GM21723 (cell line): Measurements from ENCODE around the gene PTGER4.
"Not testable (repeated sequence)": the region's sequence is repeated elsewhere in the genome, so short reads cannot be mapped to it uniquely, and the experiment has no call there.

ENCODE experiments used
- ATAC-seq: cut with Tn5 transposase; IDR thresholded peaks from one replicate; pipeline ENCODE4 v1.9.1; 2021; ENCODE audit warnings: mild to moderate bottlenecking, moderate library complexity; ENCODE audit not compliant: unreplicated experiment

The PTGER4 gene

DNA sequence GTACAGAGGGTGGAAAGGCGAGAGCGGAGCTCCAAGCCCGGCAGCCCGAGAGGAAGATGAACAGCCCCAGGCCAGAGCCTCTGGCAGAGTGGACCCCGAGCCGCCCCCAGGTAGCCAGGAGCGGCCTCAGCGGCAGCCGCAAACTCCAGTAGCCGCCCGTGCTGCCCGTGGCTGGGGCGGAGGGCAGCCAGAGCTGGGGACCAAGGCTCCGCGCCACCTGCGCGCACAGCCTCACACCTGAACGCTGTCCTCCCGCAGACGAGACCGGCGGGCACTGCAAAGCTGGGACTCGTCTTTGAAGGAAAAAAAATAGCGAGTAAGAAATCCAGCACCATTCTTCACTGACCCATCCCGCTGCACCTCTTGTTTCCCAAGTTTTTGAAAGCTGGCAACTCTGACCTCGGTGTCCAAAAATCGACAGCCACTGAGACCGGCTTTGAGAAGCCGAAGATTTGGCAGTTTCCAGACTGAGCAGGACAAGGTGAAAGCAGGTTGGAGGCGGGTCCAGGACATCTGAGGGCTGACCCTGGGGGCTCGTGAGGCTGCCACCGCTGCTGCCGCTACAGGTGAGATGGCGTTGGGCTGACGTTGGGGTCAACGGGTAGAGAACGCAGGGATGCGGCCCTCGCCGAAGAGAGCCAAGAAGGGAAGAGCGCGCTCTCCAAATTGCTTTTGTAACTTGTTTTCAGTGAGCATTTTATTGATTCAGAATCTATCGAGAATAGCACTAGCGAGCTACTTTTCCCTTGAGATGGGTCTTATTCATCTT lies at the start of gene PTGER4:
TSS of gene PTGER4 (plus strand) at position 3 of the 769 bp plus-strand sequence. CDS start 1,079 bp downstream, outside the sequence.
- ATAC-seq = peak; percentile 40

DNA sequence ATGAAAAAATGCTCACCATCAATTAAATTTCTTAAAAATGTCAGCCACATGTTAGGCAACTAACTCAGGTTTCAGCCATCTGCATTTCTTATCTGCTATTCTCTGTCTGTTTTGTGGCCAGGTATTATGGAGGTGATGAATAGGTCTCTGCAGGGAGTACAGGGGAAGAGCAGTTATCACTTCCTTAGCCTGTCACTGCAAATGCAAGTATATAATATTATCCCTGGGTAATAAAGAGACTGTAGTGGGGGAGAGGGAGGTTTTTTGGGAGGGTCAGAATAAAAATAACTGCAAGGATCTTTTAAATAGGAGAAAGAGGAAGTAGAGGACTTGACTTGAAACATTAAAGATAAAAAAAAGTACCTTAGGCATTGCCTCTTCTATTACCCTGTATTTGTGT lies 49.6 kb upstream of the PTGER4 start:
- ATAC-seq = no peak

DNA sequence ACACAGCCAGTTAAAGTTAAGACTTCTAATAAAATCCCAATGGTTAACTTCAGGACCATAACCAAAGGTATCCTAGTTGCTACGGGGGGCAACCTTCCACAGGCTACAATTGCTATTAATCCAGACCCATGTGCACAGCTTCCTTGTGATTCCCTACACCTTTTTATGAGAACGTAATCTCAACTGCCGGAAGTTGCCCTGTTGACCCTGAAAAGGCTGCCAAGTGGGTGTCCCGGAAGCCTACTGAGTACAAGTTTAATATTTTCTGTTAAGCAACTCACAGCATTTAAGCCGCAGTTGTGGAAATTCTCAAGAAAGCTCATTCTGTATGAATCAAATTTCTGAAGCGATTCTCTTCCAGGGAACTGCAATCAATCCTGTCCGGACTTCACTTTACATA lies 48.5 kb upstream of the PTGER4 start:
- no peak for ATAC-seq

DNA sequence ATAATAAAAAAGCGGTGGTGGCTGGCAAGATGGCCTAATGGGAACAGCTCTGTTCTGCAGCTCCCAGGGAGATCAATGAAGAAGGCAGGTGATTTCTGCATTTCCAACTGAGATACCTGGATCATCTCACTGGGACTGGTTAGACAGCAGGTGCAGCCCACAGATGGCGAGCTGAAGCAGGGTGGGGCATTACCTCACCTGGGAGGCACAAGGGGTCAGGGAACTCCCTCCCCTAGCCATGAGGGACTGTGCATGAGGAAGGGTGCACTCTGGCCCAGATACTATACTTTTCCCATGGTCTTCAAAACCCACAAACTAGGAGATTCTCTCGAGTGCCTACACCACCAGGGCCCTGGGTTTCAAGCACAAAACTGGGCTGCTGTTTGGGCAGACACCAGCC lies 45.6 kb upstream of the PTGER4 start:
- no peak for ATAC-seq

DNA sequence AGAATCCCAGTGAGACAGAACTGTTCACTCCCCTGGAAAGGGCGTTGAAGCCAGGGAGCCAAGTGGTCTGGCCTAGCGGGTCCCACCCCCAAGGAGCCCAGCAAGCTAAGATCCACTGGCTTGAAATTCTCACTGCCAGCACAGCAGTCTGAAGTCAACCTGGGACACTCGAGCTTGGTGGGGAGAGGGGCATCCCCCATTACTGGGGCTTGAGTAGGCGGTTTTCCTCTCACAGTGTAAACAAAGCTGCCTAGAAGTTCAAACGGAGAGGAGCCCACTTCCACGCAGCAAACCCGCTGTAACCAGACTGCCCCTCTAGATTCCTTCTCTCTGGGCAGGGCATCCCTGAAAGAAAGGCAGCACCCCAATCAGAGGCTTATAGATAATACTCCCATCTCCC lies 45.1 kb upstream of the PTGER4 start:
- ATAC-seq = no peak

DNA sequence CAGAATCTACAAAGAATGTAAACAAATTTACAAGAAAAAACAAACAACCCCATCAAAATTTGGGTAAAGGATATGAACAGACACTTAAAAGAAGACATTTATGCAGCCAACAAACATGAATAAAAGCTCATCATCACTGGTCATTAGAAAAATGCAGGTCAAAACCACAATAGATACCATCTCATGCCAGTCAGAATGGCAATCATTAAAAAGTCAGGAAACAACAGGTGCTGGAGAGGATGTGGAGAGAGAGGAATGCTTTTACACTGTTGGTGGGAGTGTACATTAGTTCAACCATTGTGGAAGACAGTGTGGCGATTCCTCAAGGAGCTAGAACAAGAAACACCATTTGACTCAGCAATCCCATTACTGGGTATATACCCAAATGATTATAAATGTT lies 40.2 kb upstream of the PTGER4 start:
- not testable (repeated sequence) for ATAC-seq

DNA sequence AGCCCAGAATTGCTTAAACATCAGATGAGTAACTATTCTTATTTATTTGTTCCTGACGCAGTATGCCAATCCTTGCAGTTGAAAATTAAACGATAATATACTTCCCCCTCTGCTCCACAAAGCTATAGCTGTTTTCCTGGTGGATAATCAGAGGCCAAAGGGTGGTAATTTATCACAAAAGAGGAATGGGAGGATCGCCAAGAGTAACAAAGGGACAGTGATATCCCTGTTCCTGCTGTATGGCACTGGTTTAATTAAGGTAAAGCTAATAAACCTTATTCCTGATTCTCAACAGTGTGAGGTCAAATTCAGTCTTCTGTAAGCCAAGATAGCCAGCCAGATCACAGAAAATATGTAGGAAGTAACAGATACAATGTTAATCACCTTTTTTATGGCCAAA lies 33.4 kb upstream of the PTGER4 start:
- ATAC-seq = no peak

DNA sequence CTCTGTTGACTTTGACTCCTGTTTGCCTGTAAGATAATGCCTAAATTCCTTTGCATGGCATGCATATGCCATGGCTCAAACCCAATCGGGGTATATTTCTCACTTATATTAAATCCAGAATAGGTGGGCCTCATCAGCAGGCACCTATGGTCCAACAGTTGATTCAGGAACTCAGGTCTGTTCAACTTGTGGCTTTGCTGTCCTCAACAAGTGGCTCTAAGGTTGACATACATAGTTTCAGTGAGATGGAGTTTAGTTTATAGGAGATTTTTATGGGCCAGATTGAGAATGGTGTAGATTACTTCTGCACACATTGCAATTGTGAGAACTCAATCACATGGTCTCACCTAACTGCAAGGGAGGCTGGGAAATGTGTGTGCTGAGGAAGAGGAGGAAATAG lies 31.6 kb upstream of the PTGER4 start:
- ATAC-seq = no peak

DNA sequence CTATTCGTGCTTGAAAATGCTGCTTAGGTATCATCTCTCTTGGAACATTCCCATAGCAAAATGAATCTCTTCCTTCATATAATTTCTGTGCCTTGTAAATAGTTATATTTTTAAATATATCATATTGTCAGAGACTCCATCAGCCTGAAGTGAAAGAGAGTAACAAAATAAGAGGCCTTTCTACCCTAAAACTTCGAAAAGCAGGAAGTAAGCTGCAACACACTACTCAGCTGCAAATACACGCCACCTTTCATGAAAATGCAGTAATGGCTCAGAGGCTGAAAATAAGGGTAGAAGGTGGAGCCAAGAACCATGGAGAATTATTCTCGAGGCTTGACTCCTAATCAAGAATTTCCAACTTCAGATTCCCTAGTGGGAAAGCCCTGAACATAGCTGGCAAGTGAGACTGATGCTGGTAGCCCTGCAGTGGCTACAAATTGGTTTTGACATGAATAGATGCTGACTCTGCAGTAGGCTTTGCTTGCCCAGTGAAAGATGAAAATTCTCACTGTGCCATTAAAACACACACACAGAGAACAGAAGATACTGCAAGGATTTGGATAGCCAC lies 30.2 kb upstream of the PTGER4 start:
- no peak for ATAC-seq

DNA sequence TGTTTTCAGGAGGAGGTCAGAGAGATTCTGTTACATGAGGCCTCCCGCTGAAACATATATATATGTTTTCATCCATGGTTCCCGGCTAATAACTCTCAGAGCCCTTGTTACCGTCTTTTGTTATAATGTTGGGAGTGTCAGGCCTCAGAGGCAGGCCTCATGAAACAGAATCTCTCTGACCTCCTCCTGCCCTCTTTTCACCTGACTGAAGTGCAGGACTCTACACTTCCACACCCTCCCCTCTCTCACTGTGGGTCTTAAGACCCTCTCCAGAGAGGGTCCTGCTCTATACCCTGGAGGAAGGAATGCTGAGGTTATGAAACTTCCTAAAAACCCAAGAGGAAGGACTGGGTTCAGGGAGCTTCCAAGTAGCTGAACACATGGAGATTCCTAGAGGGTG lies 28.5 kb upstream of the PTGER4 start:
- ATAC-seq = no peak

DNA sequence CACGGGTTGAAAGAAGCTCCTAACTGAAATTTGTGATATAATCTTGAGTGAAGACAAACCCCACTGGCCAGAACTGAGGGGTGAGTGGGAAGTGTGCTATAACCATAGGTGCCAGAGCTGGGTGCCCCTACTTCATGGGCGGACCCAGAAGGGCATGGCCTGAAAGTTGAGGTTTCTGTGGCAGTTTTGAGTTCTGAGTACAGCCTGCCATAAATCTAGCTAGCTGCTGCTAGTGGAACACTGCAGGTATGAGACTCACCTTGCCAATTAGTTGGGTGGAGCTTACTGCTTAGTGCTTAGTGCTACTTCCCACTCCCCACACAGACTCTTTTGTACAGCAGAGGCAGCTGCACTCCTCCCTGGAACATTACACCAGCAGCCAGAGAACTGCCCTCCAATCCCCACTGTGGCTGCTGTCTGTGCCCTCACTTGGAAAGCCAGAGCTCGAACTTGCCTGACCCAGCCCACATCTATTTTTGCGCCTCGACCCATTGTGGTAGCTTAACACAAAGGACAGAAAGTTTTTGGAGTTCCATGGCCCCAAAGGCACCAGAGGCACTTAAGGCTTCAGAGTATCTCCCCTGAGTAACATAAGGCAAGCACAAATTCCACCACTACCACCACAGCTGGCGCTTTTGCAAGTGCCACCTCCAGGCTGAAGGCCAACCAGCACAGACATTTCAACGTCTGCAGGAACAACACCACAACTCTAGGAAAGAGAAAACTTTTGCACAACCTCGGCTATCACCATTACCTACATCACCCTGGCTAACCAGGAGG lies 27.1 kb upstream of the PTGER4 start:
- ATAC-seq = no peak

DNA sequence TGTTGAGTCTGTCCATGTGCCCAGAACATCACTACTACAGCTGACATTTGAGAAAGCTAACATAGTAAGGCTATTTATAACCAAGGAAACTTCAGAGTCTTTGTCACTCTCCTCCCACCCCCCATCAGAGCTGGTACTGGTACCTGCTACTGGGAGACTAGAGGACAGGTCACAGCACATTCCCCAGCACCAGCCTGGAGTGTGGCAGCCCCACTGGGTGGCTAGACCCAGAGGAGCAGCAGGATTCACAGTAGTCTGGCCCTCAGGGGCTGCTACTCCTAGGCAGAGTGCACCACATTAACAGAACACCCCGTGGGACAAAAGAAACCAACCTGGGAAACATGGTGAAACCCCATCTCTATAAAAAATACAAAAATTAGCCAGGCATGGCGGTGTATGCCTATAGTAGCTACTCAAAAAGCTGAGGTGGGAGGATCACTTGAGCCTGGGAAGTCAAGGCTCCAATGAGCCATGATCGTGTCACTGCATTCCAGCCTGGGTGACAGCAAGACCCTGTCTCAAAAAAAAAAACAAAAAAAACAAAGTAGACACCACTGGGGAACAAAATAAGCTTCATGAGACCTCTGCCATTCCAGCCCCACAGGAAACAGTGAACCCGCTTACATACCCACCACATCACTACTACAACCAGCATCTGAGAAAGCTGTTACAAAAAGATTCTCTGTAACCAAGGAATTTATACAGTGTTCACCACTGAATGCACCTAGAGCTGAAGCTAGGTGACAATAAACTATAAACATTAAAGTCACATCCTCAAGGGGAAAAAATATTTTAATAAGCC lies 26.3 kb upstream of the PTGER4 start:
- no peak for ATAC-seq

DNA sequence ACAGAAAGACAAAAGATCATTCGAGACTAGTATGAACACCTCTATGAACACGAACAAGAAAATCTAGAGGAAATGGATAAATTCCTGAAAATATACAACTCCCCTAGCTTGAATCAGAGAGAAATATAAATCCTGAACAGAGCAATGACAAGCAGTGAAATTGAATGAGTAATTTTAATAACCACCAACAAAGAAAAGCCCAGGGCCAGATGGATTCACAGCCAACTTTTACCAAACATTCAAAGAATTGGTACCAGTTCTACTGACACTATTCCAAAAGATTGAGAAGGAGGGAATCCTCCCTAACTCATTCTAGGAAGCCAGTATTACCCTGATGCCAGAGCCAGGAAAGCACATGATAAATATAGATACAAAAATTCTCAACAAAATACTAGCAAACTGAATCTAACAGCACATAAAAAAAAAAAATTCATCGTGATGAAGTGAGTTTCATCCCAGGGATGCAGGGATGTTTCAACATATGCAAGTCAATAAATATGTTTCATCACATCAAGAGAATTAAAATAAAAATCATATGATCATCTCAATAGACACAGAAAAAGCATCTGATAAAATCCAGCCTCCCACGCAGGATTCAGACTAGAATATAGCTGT lies 25.2 kb upstream of the PTGER4 start:
- ATAC-seq = no peak

DNA sequence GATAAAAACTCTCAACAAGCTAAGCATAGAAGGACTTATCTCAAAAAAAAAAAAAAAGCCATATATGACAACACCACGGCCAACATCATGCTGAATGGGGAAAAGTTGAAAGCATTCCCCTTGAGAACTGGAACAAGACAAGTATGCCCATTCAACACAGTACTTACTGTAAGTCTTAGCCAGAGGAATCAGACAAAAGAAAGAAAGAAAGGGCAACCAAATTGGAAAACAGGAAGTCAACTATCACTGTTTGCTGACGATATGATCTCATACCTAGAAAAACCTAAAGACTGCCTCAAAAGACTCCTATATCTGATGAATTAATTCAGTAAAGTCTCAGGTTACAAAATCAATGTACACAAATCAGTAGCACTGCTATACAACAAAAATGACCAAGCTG lies 24.6 kb upstream of the PTGER4 start:
- no peak for ATAC-seq

DNA sequence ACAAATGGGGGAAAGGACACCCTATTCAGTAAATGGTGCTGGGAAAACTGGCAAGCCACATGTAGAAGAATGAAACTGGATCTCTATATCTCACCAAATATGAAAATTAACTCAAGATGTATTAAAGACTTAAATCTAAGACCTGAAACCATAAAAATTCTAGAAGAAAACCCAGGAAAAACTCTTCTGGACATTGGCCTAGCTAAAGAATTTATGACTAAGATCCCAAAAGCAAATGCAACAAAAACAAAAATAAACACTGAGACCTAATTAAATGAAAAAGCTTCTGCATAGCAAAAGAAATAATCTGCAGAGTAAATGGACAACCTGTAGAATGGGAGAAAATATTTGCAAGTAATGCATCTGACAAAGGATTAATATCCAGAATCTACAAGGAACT lies 23.6 kb upstream of the PTGER4 start:
- not testable (repeated sequence) for ATAC-seq

DNA sequence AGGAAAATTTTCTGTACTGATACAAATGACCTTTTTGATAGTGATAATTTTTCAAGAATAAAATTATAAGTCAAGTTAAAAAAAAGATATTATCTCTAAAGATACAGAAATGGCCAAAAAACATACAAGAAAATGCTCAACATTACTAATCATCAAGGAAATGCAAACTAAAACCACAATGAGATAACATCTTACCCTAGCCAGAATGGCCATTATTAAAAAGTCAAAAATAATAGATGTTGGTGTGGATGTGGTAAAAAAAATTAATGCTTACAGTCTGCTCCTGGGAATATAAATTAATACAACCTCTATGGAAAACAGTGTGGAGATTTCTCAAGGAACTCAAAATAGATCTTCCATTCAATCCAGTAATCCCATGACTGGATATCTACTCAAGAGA lies 22.9 kb upstream of the PTGER4 start:
- no peak for ATAC-seq

DNA sequence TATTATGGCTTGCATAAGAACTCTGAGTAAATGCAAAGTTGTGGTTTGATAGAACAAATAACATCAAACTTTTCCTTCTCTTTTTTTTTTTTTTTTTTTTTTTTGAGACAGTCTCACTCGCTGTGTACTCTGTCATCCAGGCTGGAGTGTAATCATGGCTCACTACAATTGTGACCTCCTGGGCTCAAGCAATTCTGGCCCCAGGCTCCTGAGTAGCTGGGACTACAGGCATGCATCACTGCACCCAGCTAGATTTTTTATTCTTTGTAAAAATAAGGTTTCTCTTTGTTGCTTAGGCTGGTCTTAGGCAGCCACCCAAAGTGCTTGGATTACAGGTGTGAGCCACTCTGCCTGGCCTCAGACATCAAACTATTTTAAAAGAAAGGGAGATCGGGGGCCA lies 19.0 kb upstream of the PTGER4 start:
- no peak for ATAC-seq

DNA sequence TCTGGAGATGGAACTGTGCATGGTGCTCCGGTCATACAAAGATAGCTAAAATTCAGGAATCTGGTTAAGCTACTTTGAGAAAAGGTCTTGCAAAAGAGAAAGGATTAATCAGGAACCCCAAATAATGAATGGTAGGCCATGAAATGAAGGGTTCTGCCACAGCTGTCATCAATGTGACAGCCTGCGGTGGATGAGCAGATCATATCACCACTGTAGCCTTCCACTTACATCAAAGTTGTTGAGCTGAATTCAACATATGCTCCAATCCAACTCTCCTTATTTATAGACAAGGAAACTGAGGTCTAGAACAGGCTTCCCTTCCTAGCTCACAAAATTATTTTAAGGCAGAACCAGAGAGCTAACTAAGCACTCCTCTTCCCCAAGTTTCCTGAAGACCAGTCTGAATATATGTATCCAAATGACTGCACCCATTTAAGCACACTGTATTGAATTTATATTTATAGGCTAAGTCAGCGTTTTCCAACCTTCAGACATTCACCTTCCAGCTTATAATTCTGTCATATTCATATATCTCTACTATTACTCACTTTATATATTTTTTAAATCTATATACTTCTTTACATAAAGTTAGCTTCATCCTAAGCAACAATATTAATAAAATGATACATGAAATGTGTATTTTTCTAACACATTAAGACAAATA lies 13.9 kb upstream of the PTGER4 start:
- no peak for ATAC-seq

DNA sequence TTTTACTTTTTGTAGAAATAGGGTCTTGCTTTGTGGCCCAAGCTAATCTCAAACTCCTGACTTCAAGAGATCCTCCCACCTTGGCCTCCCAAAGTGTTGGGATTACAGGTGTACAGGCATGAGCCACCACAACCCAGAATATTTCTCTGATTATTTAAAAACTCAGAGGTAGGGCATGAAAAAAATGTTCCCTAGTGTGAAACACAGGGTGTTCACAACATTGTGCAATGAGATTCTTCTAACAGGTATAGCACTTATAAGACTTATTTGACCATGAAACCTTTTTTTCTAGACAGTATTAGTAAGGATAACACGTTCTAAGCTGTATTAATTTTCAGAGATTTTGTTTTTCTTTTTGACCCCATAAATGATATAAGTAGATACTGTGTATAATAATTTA lies 13.1 kb upstream of the PTGER4 start:
- no peak for ATAC-seq

DNA sequence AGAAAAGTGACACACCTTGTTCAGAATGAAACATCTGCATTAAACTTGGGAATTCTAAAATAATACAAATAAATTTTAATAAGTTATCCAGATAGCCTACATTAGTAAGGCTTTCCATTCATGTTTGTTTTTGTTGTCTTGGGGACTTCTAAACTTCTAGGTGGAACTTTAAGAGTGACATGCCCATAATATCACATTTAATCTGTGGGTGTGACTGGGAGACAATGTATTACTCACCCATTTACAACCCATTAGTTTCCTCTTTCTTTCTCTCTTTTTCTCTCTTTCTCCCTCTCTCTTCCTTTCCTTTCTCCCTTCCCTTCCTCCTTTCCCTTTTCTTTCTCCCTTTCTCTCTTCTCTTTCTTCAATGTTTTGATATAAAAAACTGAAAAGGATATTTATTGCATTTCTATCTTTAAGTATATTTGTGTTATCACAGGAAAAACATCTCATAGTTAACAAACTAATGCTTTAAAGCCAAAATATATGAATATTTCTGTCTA lies 12.5 kb upstream of the PTGER4 start:
- ATAC-seq = no peak
